HG03520 (cell line): ENCODE data around the gene FNDC11.
"Not testable (repeated sequence)": the region's sequence is repeated elsewhere in the genome, so short reads cannot be mapped to it uniquely, and the experiment has no call there.

Experiments used
- ATAC-seq: cut with Tn5 transposase; IDR thresholded peaks from one replicate; pipeline ENCODE4 v1.9.1; 2021; ENCODE audit warnings: mild to moderate bottlenecking, moderate library complexity; ENCODE audit not compliant: unreplicated experiment

The FNDC11 gene

DNA sequence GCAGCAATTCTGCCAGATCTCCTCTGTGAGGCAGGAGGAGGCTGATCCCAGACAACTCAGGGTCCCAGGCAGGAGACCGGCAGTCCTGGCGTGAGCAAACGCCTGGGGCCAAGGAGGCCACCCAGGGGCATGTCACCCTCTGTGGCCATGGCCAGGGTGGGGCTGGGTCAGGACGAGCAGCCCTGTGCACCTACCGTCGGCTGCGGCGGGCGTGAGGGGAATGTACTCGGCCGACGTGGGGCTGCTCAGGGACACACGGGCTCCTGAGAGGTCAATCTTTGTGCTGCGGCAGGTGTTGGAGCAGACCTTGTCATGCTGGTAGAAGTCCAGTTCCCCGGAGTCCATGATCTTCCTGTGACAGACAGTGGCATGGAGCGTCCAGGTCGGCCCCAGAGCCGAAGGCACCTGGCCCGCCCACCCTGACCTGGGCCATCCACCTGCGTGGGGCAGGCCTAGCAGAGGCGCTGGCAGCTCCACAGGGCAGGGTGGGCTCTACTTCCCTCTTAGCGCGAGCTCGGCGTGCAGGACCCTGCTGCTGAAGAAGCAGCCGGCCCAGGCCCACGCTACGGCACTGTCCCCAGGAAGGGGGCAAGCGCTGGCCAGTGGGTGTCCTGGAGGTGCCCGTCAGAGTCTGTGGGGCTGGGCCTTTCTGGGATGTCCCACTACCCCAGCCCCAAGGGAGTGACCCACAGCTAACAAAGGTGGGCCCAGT, 41.6 kb downstream of the FNDC11 start:
- no peak for ATAC-seq

GRCh38 chr20:63596423-63596822, 42.5 kb downstream of the FNDC11 start:
- ATAC-seq: no peak

DNA sequence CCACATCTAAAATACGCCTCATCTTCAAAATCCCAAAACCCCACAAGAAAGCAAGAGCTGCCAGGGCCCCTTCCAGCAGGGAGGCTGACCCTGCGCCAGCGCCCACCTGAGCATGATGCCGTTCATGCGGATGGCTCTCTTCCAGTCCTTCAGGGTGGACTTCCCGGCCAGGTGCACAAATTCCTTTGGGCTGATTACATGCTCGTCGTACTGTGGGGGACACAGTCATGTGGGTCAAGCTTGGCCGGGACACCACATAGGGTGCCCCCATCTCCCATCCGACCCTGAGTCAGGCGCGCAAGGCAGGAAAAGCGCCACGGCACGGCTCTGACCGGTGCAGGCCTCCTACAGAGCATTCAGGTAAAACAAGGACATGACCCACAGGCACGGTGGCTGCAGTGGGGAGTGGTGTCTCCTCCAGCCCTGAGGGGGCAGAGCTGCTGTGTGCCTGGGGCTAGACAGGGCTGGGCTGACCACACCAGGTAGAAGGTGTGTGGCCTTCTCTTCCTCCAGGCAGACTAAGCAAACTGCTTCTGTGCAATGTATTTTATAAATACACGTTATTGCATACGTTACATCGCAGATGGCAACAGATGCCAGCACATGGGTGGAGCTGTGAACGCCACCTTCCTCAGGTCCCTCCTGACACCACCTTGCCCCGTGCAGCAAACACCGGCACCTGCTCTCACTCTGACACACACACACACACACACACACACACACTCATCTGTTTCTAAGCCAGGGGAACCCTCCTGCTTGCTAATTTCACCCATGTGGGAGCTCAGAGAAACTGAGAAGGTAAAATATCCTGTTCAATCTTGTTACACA, 43.9 kb downstream of the FNDC11 start:
- no peak for ATAC-seq

- ATAC-seq: no peak
Observed at GRCh38 chr20:63598479-63599395, 44.8 kb downstream of the FNDC11 start.

DNA sequence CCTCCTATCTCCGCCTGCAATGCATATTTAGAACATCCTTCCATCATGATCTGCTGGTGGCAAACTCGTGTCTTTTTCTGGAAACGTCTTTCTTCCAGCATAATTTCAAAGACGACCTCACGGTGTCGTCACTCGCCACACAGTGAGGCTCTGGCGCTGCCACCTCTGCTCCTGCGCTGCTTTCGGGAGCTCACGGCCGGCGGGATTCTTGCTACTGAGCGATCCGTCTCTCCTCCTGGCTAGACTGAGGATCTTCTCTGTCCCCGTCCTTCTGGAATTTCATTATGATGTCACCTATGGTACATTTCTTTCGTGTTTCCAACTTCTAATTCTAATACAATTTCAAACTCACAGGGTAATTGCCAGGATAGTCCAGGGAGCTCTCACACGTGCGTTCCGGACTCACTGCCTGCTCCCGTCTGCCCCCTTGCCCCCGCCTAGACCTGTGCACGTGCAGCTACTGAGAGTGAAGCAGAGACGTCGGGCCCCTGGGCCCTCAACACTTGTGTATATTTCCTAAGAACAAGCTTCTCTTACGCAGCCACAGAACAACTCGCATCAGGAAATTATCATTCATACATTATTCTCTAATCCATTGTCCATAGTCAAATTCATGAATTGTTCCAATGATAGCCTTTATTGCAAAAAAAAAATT, 45.6 kb downstream of the FNDC11 start:
- no peak for ATAC-seq

GRCh38 chr20:63601679-63602078, 47.7 kb downstream of the FNDC11 start:
- not testable (repeated sequence) for ATAC-seq

DNA sequence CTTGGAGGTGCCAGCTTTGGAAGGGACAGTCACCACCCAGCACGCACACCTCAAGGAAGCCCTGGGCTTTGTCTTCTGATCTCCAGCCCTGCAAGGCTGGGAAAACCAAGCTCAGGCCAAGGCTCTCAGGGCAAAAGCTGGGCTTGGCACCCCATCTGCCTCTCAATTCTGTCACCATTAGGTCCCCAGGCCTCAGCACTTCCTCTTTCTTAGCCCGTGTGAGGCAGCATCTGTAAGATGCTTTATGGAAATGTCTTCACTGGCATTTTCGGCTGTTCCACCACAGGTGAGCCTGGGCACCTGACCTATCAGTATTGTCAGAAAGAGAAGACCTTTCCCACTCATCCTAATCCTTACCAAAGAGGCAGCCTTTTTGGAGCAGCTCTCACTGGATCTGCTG, 48.4 kb downstream of the FNDC11 start:
- no peak for ATAC-seq
